Activated T-cell treated with anti-CD3 and anti-CD28 coated beads for 1 hour (primary cell): ENCODE data around the gene ZNF397.

ENCODE experiments used
- DNase-seq: peaks from one replicate; pipeline ENCODE4 v3.0.0-alpha.2; 2020; ENCODE audit warnings: low read depth

ZNF397 gene

GRCh38 chr18:35246831-35247230, 6.0 kb downstream of the ZNF397 start:
- no peak for DNase-seq

- no peak for DNase-seq
Observed at GRCh38 chr18:35247412-35248249, 6.8 kb downstream of the ZNF397 start.

GRCh38 chr18:35248429-35248828, 7.6 kb downstream of the ZNF397 start:
- DNase-seq, result no peak

- DNase-seq, result no peak
Observed at GRCh38 chr18:35252466-35252865, 11.6 kb downstream of the ZNF397 start.

- DNase-seq, result no peak
Observed at GRCh38 chr18:35253655-35254287, 12.9 kb downstream of the ZNF397 start.

GRCh38 chr18:35256947-35257346, 16.1 kb downstream of the ZNF397 start:
- DNase-seq, result no peak

- DNase-seq, result no peak
Observed at GRCh38 chr18:35264409-35264808, 23.6 kb downstream of the ZNF397 start.

GRCh38 chr18:35267161-35267651, 26.4 kb downstream of the ZNF397 start:
- peak; percentile 65 for DNase-seq

- DNase-seq, result no peak
Observed at GRCh38 chr18:35267809-35268208, 27.0 kb downstream of the ZNF397 start.

GRCh38 chr18:35268821-35269220, 28.0 kb downstream of the ZNF397 start:
- no peak for DNase-seq

- DNase-seq, result no peak
Observed at GRCh38 chr18:35271656-35272055, 30.8 kb downstream of the ZNF397 start.

GRCh38 chr18:35276267-35276666, 35.4 kb downstream of the ZNF397 start:
- DNase-seq, result no peak

GRCh38 chr18:35277633-35278032, 36.8 kb downstream of the ZNF397 start:
- no peak for DNase-seq

- DNase-seq, result no peak
Observed at GRCh38 chr18:35278085-35278484, 37.3 kb downstream of the ZNF397 start.

GRCh38 chr18:35278969-35279368, 38.1 kb downstream of the ZNF397 start:
- DNase-seq, result no peak

GRCh38 chr18:35282353-35282752, 41.5 kb downstream of the ZNF397 start:
- DNase-seq, result no peak

GRCh38 chr18:35283923-35284794, 43.3 kb downstream of the ZNF397 start:
- no peak for DNase-seq

GRCh38 chr18:35284841-35285240, 44.0 kb downstream of the ZNF397 start:
- DNase-seq, result no peak

- DNase-seq, result no peak
Observed at GRCh38 chr18:35289293-35289692, 48.5 kb downstream of the ZNF397 start.

GRCh38 chr18:35289727-35290093, 48.9 kb downstream of the ZNF397 start:
- DNase-seq, result no peak

GRCh38 chr18:35290094-35290735, 49.4 kb downstream of the ZNF397 start, which contains the start of gene ZSCAN30:
Gene ZSCAN30, minus strand, starts transcription at chr18:35290229. Its CDS starts 25,877 bp downstream, at chr18:35264352.
- peak; percentile 94 for DNase-seq

GRCh38 chr18:35291166-35291565, 50.3 kb downstream of the ZNF397 start:
- DNase-seq, result no peak
